HG03066 (cell line): ENCODE measurements around the gene CACNA1C.
A peak's percentile ranks its signal among the peaks of the same experiment; 100 is the strongest.

Source experiments
- ATAC-seq: cut with Tn5 transposase; IDR thresholded peaks from one replicate; pipeline ENCODE4 v1.9.1; 2021; ENCODE audit warnings: low read depth; ENCODE audit not compliant: unreplicated experiment

The CACNA1C gene

GRCh38 chr12:2304223-2304622 lies 251.4 kb downstream of the CACNA1C start:
- ATAC-seq = no peak

DNA sequence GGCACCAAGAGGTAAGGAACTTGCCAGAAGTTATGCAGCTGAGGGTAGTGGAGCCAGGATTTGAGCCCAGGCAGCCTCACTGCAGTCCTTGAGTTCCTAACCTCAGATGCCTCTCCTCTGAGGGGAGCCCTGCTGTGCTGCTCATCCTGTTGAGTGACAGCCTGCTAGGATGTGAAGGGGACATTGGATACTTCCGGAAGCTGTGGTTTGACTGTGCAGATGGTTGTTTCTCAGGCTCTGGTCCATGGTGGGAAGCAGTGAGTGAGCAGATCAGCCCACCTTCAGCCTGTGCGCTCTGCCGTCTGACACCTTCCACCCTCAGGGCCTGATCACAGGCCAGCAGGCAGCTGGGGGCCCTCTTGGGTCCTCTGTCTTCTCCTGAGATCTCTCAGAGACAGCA lies 253.2 kb downstream of the CACNA1C start:
- ATAC-seq = peak; percentile 63

DNA sequence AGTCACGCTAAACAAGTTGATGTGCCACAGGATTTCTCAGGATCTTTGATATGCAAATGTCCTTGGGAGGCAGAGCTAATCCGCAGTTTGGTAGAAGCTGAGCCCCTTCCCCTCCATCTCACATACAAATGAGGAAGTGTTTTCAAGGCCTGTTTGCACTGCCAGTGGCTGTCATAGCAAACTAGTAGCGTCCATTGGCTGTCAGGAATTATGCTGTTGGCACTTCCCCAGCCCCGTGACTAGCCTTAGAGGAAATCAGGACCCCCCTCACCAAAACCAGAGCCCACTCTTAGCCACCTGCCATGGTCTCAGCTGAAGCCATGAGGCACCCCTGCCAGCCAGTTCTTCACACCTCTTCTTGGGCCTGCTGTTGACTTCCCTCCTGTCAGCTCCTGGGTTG lies 253.9 kb downstream of the CACNA1C start:
- no peak for ATAC-seq

- ATAC-seq = no peak
Measured at GRCh38 chr12:2307550-2307949, 254.8 kb downstream of the CACNA1C start.

DNA sequence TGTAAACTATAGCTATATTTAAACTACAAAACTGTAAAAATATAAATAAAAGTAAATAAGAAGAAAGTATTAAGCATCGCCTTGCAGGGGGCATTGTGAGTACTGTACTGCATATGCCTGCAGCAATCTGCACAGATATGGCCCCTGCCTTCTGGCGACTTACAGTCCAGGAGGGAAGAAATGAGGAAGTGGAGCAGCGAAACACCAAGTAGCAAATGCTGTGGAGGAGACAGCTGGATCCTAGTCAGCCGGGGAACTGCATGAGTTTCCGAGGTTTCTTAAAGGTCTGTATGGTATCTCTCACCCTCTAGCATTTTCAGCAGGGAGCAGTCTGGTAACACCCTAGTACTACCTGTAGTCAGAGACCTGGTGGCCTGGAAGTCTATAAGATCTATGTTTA lies 256.9 kb downstream of the CACNA1C start:
- ATAC-seq = no peak

GRCh38 chr12:2311020-2311778 lies 258.4 kb downstream of the CACNA1C start:
- no peak for ATAC-seq

DNA sequence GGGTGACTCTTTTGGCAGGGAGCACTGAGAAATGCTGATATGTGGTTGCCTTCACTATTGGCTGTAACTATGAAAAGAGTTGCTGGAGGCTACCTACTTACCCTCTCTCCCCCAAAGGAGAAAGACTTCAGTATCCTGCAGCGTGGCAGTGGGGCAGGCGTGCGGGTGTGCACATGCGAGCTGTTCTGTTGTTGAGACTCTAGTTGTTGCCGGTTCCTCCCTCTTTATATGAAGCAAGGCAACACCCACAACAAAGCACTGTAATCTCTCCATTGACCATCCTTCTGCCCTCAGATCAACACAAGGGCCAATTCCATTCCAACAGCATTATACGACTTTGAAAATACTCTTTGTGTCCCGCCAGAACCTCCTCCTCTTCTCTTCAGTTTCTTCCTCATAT lies 259.4 kb downstream of the CACNA1C start:
- ATAC-seq = no peak

DNA sequence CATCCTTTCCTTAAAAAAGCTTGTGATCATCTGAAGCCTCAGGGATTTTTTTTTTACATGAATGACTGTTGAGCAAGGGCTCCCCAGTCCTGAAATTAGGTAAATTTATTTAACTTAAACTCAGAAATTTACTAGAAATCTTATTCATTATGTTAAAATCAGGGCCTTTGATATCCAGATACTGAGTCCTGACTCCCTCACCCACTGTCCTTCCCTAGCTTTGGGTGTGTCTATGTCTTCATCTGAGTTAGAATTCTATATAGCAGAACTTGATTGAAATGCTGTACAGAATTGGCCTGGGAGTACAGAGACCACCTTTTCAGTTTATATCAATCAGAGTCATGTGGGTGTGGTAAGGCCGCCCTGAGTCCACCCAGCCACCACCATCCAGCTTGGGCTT lies 260.0 kb downstream of the CACNA1C start:
- ATAC-seq = no peak

DNA sequence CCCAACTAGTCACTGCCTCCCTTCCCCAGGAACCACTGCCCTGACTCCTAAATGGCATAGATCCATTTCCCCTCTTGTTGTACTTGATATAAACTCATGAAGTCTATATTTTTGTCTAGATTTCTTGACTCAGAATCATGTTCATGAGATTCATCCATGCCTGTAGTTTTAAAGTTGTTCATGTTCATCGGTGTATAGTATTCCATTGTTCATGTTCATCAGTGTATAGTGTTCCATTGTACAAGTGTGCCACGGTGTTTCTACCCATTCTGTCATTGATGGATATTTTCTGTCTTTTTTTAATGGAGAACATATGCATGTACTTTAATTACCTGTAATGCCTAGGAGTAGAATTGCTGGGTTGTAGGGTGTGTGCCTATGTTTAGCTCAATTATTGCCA lies 261.7 kb downstream of the CACNA1C start:
- ATAC-seq = no peak

DNA sequence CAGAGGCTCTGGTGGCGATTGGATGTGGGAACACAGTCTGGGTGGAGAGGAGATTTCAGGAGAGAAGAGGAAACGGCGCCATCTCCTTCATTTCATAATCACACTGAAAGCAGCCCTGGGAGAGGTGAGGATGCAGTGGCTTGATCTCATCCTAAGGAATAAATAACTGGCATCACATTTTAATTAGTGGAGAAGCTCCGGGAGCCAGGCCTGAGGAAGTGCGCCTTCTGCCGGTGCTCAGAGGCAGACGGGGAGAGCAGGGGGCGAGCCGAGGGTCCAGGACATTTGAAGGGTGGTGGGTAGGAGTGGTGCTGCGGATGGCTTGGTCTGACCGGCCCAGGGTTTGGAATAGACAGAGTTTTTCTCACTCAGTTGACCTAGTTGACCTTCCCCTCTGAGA lies 265.0 kb downstream of the CACNA1C start:
- no peak for ATAC-seq

DNA sequence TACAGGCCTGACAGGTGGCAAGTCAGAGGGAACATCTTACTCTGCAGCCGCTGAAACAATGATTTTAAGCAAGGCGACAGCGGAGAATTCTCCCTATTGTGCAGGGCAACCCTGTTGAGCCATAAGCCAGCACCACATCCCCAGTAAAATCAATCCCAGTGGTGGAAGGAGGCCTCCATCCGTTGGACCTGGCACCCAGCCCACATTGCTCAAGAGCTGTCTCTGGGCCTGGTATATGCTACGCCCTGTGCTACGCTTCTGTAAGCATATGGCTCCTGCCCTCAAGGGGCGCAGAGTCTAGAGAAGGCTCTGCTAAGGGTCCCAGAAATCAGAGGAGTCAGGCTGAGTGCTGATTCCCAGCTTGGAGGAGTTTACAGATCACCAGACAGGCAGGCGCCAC lies 265.5 kb downstream of the CACNA1C start:
- ATAC-seq = no peak

DNA sequence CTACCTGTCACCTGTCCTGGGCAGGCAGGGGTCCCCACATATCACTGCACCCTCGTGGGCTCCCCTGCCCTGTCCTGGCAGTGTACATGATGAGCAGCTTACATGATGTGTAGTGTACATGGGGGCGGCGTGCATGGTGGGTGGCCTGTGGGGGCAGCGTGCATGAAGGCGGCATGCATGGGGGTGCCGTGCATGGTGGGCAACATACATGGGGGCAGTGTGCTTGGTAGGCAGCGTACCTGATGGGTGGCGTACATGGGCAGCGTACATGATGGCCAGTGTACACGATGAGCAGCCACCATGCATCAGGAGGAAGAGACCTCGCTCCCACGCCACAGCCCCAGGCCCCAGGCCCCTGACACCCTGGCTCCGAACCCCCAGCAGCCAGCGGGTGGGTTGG lies 266.3 kb downstream of the CACNA1C start:
- no peak for ATAC-seq

DNA sequence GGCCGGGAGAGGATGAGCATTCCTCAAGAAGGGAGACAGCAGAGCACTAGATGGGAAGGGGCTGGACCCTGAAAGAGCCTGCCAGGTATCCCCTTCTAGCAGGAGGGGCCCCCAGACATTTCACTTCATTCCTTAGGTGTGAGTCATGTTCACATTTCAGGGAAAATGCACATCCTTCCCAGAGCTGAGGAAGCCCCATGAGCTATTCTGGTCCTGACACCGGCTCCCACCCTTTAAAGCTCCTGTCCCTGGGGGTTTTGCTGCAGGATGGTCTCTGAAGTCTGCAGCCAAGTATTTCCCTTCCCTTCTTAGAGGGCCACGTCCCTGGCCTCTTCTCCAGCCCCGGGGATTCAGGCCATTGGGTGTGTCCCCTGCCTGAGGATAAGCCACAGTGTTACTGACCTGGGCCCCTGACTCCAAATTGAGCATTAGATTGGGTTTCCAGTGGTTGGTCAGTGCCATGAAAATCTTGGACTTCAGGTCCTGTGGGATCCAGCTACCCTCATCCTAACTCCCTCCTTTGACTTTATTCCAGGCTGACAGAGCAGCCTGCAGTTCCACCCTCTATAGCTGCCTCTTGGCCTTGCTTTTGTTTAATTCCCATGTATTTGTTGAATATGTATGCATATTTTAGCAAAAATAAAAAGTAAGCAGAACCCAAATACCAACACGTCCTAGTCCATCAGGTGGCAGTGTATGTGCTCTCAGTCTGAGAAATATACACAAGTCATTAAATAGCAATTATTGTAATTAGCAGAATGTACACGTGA lies 267.1 kb downstream of the CACNA1C start:
- no peak for ATAC-seq

- ATAC-seq = no peak
Measured at GRCh38 chr12:2320841-2321240, 268.1 kb downstream of the CACNA1C start.

- ATAC-seq = no peak
Measured at GRCh38 chr12:2322554-2323120, 269.9 kb downstream of the CACNA1C start.

GRCh38 chr12:2323532-2324255 lies 270.9 kb downstream of the CACNA1C start:
- ATAC-seq = no peak

GRCh38 chr12:2324387-2324786 lies 271.6 kb downstream of the CACNA1C start:
- no peak for ATAC-seq

DNA sequence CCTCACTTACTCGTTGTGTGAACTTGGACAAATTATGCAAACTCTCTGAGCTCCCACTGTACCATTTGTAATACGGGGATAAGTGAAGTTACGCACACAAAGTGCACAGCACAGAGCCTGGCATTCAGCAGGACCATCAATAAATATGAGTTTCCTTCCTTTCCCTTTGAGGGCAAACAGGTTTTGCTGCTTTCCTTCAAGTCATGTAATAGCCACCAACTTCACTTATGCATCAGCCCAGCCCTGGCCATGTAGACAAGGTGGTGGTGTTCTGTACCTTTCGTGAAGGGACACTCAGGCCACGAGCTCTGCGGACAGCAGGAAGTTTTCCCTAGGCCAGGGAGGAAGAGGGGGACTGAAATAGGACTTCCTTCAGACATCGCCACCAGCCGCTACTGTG lies 272.7 kb downstream of the CACNA1C start:
- no peak for ATAC-seq

DNA sequence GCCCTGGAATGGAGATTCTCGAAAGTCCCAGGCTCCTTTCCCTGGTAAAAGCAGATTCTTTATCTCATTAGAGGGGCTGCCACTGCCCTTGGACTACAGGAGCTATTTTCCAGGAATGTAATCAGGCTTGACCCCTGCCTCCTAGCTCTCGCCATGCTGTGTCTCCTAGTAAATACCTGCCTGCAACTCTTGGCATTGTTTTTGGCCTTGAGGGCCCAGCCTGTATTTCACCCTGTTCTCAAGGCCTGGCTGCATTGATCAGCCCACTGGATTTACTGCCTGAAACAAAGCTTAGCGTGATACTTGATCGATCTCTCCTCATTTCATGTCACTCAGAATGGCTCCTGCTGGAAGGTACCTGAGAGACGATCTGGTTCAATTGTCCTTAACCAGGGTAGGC lies 273.7 kb downstream of the CACNA1C start:
- no peak for ATAC-seq

GRCh38 chr12:2328661-2329060 lies 275.9 kb downstream of the CACNA1C start:
- ATAC-seq = no peak

DNA sequence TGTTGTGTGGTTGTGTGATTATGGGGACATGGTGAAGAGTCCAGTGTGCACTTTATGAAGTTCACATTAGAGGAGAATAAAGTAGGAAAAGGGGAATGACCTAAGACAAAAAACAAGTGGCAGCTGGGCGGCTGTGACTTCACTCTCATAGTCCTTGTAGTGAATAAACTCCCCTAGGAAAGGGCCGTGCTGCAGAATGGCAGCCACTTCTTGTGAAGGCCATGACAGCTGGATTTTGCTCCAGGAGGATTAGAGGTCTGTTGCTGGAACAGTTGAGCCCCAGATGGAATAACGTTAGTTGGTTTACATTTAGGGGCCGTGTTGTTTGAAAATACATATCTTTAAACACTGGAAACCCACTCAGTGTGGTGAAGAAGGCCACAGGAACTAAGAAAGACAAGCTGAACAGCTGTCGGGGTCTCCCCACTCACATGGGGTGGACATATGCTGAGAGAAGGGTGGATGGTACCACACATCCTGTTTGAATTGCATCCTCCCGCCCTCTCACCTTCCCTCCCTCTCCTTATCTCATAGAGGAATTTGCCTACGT lies 276.9 kb downstream of the CACNA1C start:
- no peak for ATAC-seq
